K562 (cell line): ENCODE data around the gene GPATCH3. TPM values are rescaled to one million over a fixed set of nuclear protein-coding genes. Genes with fewer than 3 reads are reported as not detected.

Experiments
- CGGBP1 ChIP-seq: fragments of 250-450 bp; sonication (Bioruptor Pico); IDR thresholded peaks from 2 replicates; pipeline ENCODE4 v1.9.0; 2021; ENCODE audit warnings: mild to moderate bottlenecking
- E2F5 ChIP-seq: sonication (generic); formaldehyde crosslinking; IDR thresholded peaks from 2 replicates; pipeline ENCODE4 v1.8.0; 2022; ENCODE audit warnings: mild to moderate bottlenecking, missing genetic modification reagents
- GABPB1 ChIP-seq: sonication (generic); formaldehyde crosslinking; IDR thresholded peaks from 2 replicates; pipeline ENCODE4 v1.8.0; 2022; ENCODE audit warnings: mild to moderate bottlenecking, missing genetic modification reagents
- GTF2B ChIP-seq: IDR thresholded peaks from 2 replicates; pipeline ENCODE4 v1.6.1; 2011; ENCODE audit not compliant: insufficient read length; ENCODE audit errors: extremely low read depth
- KDM5B ChIP-seq: fragments of 200-600 bp; sonication (generic); IDR thresholded peaks from 2 replicates; pipeline ENCODE4 v1.6.1; 2012; ENCODE audit warnings: low read depth, mild to moderate bottlenecking, moderate library complexity, low read length, control low read depth, inconsistent platforms; ENCODE audit not compliant: insufficient replicate concordance
- MGA ChIP-seq: fragments of 450-650 bp; IDR thresholded peaks from 2 replicates; pipeline ENCODE4 v1.6.1; 2016; ENCODE audit warnings: mild to moderate bottlenecking, moderate library complexity
- MTF1 ChIP-seq: fragments of 250-450 bp; sonication (Bioruptor Pico); IDR thresholded peaks from 2 replicates; pipeline ENCODE4 v1.9.0; 2021; ENCODE audit warnings: moderate library complexity, mild to moderate bottlenecking, inconsistent platforms, borderline replicate concordance
- TRIM24 ChIP-seq, 2 experiments: fragments of 450-650 bp; IDR thresholded peaks; 2 replicates each; pipeline ENCODE4 v1.6.1; 2016
- ZFP36 ChIP-seq: fragments of 150-350 bp; IDR thresholded peaks from 2 replicates; pipeline ENCODE4 v1.6.1; 2018; ENCODE audit warnings: low read length, low read depth; ENCODE audit not compliant: partially characterized antibody
- ZNF395 ChIP-seq: fragments of 200-800 bp; sonication (Bioruptor generic); IDR thresholded peaks from 2 replicates; pipeline ENCODE4 v1.6.1; 2017; ENCODE audit warnings: missing genetic modification characterization, missing compliant biosample characterization
- polyA plus RNA-seq, 8 experiments: library from polyadenylated mRNA; depleted of rRNA in 4 of 8; stranded (reverse) in 5 of 8; unstranded in 3 of 8; fragments of >200 nt; fragmentation: Nextera tagmentation in 2 of 8; fragmentation: Illumina TruSeq in 1 of 8; extraction: Ambion mirVana in 2 of 8; extraction: Trizol in 1 of 8; gene quantifications; 2 replicates each; pipeline versions ENCODE4 v1.2.1 to v1.2.3, GENCODE V29; 2011 to 2014; ENCODE audit warnings: inconsistent platforms in 1 of 8, missing spikeins in 1 of 8
- total RNA-seq, 7 experiments: library from RNA; depleted of rRNA in 6 of 7; stranded (reverse); fragments of >200 nt in 6 of 7; fragmentation: Illumina TruSeq in 2 of 7; extraction: Trizol in 2 of 7; gene quantifications; 2 replicates each; pipeline versions ENCODE4 v1.2.1 to v1.2.3, GENCODE V29; 2011 to 2021; ENCODE audit warnings: low replicate concordance in 1 of 7

The GPATCH3 gene
- total and polyA plus RNA-seq, 9 of the 15 experiments (the other 6 are each of a cell fraction or from before 2014, with no cell fraction given) = 1.6 to 23.0 (median 13.3) TPM

GRCh38 chr1:26889551-26890466 is 10.5 kb downstream of the GPATCH3 start, which contains the start of gene GPN2 (continued):
- TF ChIP-seq E2F5 (peak; percentile 87), CGGBP1 (CRISPR knock-in tag) (peak; percentile 56; the same call in 1 of the 2 replicates), GTF2B (no peak), GABPB1 (CRISPR knock-in tag) (peak; percentile 92), ZNF395 (CRISPR knock-in tag) (no peak; the same call in 1 of the 2 replicates), KDM5B (peak; percentile 84), ZFP36 (no peak), MGA (peak; percentile 53), TRIM24 (IDR thresholded peaks at IDR 0.05) (no peak), MTF1 (CRISPR knock-in tag) (no peak)
